Body of pancreas (tissue), 4 donors: Measurements from ENCODE around the gene WDR93.

Source experiments
- POLR2A ChIP-seq, 3 donors: fragments of 450-650 bp; IDR thresholded peaks; one replicate each; pipeline ENCODE4 v1.6.1; 2016; ENCODE audit warnings: antibody characterized with exemption in 3 of 3, mild to moderate bottlenecking in 2 of 3
- TF ChIP-seq, protein P1 (sequence below), 7 experiments: fragments of 450-650 bp in 4 of 7; fragments of 200-600 bp in 3 of 7; sonication (generic) in 3 of 7; IDR thresholded peaks; one replicate each; pipeline ENCODE4 v1.5.1; 2016 to 2019; ENCODE audit warnings: antibody characterized with exemption in 7 of 7

DNA sequence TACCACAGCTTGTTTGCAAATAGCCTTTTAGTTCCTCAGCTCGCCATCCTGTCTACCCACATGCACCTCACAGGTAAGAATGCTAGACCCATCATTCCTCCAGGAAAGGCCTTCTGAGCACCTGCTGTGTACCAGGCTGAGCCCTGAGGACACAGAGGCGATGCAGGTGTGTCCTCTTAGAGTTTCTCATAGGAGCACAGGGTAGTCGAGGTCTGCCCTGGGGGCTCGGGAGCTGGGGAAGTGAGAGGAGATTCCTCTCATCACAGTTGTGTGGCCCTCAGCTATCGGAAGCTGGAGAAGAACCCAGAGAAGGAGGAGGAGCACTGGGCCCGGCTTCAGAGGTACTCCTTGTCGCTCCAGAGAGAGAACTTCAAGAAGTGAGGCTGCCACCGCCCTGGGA, 52.4 kb downstream of the WDR93 start:
- TF ChIP-seq, protein P1, sequence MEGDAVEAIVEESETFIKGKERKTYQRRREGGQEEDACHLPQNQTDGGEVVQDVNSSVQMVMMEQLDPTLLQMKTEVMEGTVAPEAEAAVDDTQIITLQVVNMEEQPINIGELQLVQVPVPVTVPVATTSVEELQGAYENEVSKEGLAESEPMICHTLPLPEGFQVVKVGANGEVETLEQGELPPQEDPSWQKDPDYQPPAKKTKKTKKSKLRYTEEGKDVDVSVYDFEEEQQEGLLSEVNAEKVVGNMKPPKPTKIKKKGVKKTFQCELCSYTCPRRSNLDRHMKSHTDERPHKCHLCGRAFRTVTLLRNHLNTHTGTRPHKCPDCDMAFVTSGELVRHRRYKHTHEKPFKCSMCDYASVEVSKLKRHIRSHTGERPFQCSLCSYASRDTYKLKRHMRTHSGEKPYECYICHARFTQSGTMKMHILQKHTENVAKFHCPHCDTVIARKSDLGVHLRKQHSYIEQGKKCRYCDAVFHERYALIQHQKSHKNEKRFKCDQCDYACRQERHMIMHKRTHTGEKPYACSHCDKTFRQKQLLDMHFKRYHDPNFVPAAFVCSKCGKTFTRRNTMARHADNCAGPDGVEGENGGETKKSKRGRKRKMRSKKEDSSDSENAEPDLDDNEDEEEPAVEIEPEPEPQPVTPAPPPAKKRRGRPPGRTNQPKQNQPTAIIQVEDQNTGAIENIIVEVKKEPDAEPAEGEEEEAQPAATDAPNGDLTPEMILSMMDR (IDR thresholded peaks at IDR 0.05) = no peak
- no peak for TF ChIP-seq POLR2A (IDR thresholded peaks at IDR 0.05)
